Ishikawa (cell line): ENCODE data around the gene LMO2.

Source experiments
- TF ChIP-seq, protein P1 (sequence below): IDR thresholded peaks from 2 replicates; pipeline ENCODE4 v1.6.1; 2012
- TF ChIP-seq, protein P2 (sequence below): IDR thresholded peaks from 2 replicates; pipeline ENCODE4 v1.6.1; 2012; ENCODE audit warnings: low read depth, mild to moderate bottlenecking

DNA sequence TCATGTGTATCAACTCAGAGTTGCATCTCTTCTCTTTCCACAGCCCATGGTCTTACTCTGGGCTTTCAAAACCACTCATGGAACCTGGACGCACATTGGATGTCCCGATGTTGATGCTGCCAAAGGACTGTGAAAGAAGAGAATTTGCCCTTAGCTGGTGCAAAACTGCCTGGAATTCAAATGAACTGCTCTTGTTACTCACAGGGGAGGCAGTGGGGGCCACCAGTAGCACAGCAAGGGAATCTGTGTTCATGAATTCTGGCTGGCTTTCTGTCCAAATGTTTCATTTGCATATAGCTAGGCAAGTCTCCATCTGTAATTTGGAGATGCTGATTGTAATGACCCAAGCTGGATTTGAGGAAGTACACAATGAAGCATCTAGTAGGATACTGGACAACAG is 24.9 kb downstream of the LMO2 start:
- TF ChIP-seq, protein P1, sequence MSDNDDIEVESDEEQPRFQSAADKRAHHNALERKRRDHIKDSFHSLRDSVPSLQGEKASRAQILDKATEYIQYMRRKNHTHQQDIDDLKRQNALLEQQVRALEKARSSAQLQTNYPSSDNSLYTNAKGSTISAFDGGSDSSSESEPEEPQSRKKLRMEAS = no peak
- TF ChIP-seq, protein P2, sequence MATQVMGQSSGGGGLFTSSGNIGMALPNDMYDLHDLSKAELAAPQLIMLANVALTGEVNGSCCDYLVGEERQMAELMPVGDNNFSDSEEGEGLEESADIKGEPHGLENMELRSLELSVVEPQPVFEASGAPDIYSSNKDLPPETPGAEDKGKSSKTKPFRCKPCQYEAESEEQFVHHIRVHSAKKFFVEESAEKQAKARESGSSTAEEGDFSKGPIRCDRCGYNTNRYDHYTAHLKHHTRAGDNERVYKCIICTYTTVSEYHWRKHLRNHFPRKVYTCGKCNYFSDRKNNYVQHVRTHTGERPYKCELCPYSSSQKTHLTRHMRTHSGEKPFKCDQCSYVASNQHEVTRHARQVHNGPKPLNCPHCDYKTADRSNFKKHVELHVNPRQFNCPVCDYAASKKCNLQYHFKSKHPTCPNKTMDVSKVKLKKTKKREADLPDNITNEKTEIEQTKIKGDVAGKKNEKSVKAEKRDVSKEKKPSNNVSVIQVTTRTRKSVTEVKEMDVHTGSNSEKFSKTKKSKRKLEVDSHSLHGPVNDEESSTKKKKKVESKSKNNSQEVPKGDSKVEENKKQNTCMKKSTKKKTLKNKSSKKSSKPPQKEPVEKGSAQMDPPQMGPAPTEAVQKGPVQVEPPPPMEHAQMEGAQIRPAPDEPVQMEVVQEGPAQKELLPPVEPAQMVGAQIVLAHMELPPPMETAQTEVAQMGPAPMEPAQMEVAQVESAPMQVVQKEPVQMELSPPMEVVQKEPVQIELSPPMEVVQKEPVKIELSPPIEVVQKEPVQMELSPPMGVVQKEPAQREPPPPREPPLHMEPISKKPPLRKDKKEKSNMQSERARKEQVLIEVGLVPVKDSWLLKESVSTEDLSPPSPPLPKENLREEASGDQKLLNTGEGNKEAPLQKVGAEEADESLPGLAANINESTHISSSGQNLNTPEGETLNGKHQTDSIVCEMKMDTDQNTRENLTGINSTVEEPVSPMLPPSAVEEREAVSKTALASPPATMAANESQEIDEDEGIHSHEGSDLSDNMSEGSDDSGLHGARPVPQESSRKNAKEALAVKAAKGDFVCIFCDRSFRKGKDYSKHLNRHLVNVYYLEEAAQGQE = no peak
